OCI-LY7 (cell line): ENCODE data around the gene CHTF8.

Source experiments
- EZH2phosphoT487 ChIP-seq: fragments of 200-600 bp; sonication (generic); IDR thresholded peaks from 2 replicates; pipeline ENCODE4 v1.6.1; 2018; ENCODE audit warnings: low read depth, borderline replicate concordance, mild to moderate bottlenecking, mixed run types, antibody characterized with exemption, low read length, moderate library complexity, mixed read lengths
- TF ChIP-seq, protein P1 (sequence below): fragments of 200-600 bp; sonication (generic); conservative IDR thresholded peaks from 2 replicates; pipeline ENCODE4 v1.5.1; 2014; ENCODE audit warnings: mild to moderate bottlenecking, antibody characterized with exemption, low read length, moderate library complexity, mixed read lengths

DNA sequence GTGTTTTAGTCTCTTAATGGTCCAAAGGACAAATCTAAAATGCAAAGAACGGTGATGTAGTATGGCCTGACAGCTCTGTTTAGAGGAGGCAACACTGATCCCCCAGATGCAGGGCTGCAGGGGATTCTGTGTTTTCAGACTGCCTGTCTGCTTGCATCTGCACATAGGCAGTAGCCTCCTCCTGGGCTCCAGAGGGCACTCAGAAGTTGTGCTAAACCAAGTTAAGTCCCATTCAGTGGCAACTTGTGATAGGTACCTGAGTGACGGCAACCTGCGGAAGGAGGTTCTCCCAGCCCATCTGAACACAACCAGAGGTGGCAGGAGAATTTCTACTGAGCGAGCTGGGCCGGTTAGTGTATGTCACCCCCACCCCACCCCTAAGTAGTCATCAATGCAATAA is 17.0 kb downstream of the CHTF8 start:
- TF ChIP-seq, protein P1, sequence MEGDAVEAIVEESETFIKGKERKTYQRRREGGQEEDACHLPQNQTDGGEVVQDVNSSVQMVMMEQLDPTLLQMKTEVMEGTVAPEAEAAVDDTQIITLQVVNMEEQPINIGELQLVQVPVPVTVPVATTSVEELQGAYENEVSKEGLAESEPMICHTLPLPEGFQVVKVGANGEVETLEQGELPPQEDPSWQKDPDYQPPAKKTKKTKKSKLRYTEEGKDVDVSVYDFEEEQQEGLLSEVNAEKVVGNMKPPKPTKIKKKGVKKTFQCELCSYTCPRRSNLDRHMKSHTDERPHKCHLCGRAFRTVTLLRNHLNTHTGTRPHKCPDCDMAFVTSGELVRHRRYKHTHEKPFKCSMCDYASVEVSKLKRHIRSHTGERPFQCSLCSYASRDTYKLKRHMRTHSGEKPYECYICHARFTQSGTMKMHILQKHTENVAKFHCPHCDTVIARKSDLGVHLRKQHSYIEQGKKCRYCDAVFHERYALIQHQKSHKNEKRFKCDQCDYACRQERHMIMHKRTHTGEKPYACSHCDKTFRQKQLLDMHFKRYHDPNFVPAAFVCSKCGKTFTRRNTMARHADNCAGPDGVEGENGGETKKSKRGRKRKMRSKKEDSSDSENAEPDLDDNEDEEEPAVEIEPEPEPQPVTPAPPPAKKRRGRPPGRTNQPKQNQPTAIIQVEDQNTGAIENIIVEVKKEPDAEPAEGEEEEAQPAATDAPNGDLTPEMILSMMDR, result no peak
- no peak for TF ChIP-seq EZH2phosphoT487
